WERI-Rb-1 (cell line): ENCODE results near the gene CNIH3.

Source experiments
- DNase-seq: peaks from one replicate; pipeline ENCODE4 v3.0.0-alpha.2; 2020
- H3K27ac ChIP-seq: fragments of 250-450 bp; sonication (Bioruptor Pico); 2 replicates; pipeline ENCODE4 v1.5.1; 2020; ENCODE audit warnings: mild to moderate bottlenecking, moderate library complexity
- H3K27me3 ChIP-seq: fragments of 250-450 bp; sonication (Bioruptor Pico); 2 replicates; pipeline ENCODE4 v1.5.1; 2021; ENCODE audit warnings: mild to moderate bottlenecking, low read depth, moderate library complexity; ENCODE audit not compliant: insufficient read depth, severe bottlenecking
- H3K36me3 ChIP-seq: fragments of 250-450 bp; sonication (Bioruptor Pico); 2 replicates; pipeline ENCODE4 v1.5.1; 2020; ENCODE audit warnings: mild to moderate bottlenecking, moderate library complexity
- H3K4me3 ChIP-seq: 2 replicates; pipeline ENCODE4 v1.5.1; 2011; ENCODE audit warnings: low read depth, mild to moderate bottlenecking, control low read depth, low read length
- H3K9me3 ChIP-seq: fragments of 250-450 bp; sonication (Bioruptor Pico); 2 replicates; pipeline ENCODE4 v1.5.1; 2021; ENCODE audit warnings: mild to moderate bottlenecking, moderate library complexity; ENCODE audit not compliant: severe bottlenecking
- CTCF ChIP-seq: IDR thresholded peaks from 2 replicates; pipeline ENCODE4 v1.5.1; 2011; ENCODE audit warnings: low read depth, mild to moderate bottlenecking, control low read depth, inconsistent platforms, low read length

The CNIH3 gene

GRCh38 chr1:224696891-224697765, 81.0 kb downstream of the CNIH3 start:
- no peak overlapping the region for H3K4me3 ChIP-seq
- no peaks in the 10 kb centered on the region for H3K27me3 ChIP-seq
- no peaks in the 10 kb centered on the region for H3K9me3 ChIP-seq
- no peak for DNase-seq
- TF ChIP-seq CTCF, result no peak
- no peaks in the 10 kb centered on the region for H3K36me3 ChIP-seq
- H3K27ac ChIP-seq, result no peak overlapping the region

DNA sequence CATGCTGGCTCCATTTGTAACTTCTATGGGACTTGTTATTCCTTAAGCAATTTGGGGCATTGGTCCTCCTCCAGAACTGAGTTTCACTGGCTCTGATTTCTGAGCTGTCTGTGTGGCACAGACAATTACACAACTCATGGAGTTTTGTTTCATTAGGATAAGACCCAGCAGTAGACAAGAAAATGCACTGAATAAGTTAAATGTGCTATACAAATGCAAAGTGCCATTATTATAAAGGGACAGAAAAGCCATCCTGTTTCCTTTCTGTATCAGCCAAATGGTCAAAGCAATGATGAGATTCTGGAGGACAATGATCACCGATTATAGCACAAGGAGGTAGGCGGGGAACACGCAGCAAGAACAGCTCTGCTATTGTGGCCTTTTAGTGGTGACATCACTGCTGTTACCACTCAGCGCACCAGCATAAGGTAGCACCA, 81.9 kb downstream of the CNIH3 start:
- Histone ChIP-seq H3K27ac (no peak overlapping the region), H3K36me3 (no peaks in the 10 kb centered on the region), H3K9me3 (no peaks in the 10 kb centered on the region), H3K27me3 (no peaks in the 10 kb centered on the region), H3K4me3 (no peak overlapping the region)
- no peak for DNase-seq
- TF ChIP-seq CTCF, result no peak

DNA sequence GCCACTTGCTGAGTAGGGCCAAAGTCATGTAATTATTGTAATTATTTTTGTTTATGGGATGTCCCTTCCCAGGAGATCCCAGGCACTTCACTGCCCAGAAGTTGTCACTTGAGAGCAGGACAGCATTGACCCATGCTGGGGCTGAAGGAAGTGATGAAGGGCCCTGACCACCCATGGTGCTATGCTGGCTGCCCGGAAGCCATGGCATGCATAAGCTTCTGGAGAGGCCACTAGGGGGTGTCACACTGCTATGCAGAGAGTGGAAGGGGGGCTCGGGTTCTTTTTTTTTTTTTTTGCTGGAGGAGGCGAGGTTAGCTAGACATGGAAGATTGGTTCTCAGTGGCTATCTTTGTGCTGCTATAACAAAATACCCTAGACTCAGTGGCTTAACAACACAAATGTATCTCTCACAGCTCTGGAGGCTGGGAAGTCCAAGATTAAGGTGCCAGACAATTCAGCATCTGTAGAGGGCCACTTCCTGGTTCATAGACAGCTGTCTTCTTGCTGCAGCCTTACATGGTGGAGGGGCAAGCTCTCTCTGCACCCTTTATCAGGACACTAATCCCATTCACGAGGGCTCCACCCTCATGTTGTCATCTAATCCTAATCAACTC, 84.9 kb downstream of the CNIH3 start:
- no peak overlapping the region for H3K27ac ChIP-seq
- no peaks in the 10 kb centered on the region for H3K36me3 ChIP-seq
- H3K4me3 ChIP-seq, result no peak overlapping the region
- no peaks in the 10 kb centered on the region for H3K9me3 ChIP-seq
- no peaks in the 10 kb centered on the region for H3K27me3 ChIP-seq
- peak; percentile 36 for DNase-seq
- peak; percentile 60 for TF ChIP-seq CTCF

DNA sequence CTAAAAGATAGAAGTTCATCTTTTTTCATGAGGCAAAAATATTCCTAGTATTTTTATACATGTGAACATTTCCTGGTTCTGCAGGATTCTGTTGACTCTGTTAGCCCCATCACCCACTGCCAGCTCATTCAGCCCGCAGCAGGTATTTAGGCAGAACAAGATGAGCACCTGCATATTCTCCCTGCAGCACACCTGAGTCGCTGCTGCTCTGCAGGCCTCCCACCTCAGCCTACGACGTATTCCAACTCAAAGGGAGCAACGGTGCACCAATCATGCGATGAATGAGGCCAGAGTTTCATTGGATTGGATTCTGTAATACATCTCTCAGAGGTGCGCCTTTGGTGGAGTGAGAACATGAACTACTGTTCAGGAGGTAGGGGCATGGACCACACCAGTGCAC, 87.6 kb downstream of the CNIH3 start:
- no peaks in the 10 kb centered on the region for H3K36me3 ChIP-seq
- TF ChIP-seq CTCF, result no peak
- no peaks in the 10 kb centered on the region for H3K9me3 ChIP-seq
- no peaks in the 10 kb centered on the region for H3K27me3 ChIP-seq
- no peak overlapping the region for H3K4me3 ChIP-seq
- no peak overlapping the region for H3K27ac ChIP-seq
- no peak for DNase-seq

GRCh38 chr1:224704107-224704735, 88.1 kb downstream of the CNIH3 start:
- no peaks in the 10 kb centered on the region for H3K9me3 ChIP-seq
- TF ChIP-seq CTCF, result no peak

More at GRCh38 chr1:224704107-224704735, 88.1 kb downstream of the CNIH3 start:
- H3K27me3 ChIP-seq, result no peaks in the 10 kb centered on the region
- H3K36me3 ChIP-seq, result no peaks in the 10 kb centered on the region
- DNase-seq, result no peak
- no peak overlapping the region for H3K4me3 ChIP-seq
- H3K27ac ChIP-seq, result no peak overlapping the region
